Measurements from ENCODE around the gene AP5B1. TPM values are rescaled to one million over a fixed set of nuclear protein-coding genes. Genes with fewer than 3 reads are reported as not detected.
A peak's percentile ranks its signal among the peaks of the same experiment; 100 is the strongest.

Gene AP5B1
- total RNA-seq, 4 donors from 2014 or later: 21.8 to 43.2 (median 25.3) TPM

DNA sequence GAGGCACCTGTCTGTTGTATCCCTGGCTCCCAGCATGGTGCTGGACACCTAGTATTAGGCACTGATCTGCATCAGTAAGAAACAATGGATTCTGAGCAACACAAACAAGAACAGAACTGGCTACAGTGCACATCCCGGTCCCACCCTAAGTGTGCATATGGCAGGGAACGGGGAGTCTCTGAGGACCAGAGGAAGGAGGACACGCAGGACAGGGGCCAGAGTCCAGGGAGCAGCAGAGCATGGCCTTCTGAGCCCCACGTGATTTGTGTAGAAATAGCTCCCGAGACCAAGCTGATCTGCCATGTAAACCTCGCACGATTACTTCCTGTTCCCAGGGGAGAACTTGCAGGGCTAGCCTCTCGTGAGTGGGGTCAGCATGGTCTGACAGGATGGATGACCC lies 40.3 kb upstream of the AP5B1 start:
- intact Hi-C loops (cut with DNase I): no loop called here

GRCh38 chr11:65817835-65818680 lies 37.3 kb upstream of the AP5B1 start:
- intact Hi-C loops (cut with DNase I): loop anchor here (5.0 kb wide), 1 partner anchor 101 kb away; no protein-coding TSS in a partner anchor
- H3K36me3 ChIP-seq: no peaks in the 10 kb centered on the region
- WGBS, 2 donors: 7 to 26% methylated on average over 16 to 69 of the region's 74 CpGs
- TF ChIP-seq CTCF (IDR thresholded peaks at IDR 0.05): peak; percentile 93 to 100 (median 99)
- TF ChIP-seq POLR2A (IDR thresholded peaks at IDR 0.05): peak in 1 of 2 donors; percentile 40
- H3K4me3 ChIP-seq (replicated peaks in 1 of 3): peak overlapping the region; percentile 41 to 67 (median 64)
- DNase-seq: peak; percentile 93 to 96
- H3K27ac ChIP-seq: peak overlapping the region; percentile 71 to 89 (median 72)
- no peaks in the 10 kb centered on the region for H3K27me3 ChIP-seq
- H3K9me3 ChIP-seq: no peaks in the 10 kb centered on the region
- H3K4me1 ChIP-seq: peaks cover 4 to 15% of the 10 kb centered on the region in 2 donors

More for the DNA sequence above, 40.3 kb upstream of the AP5B1 start:
- no peak overlapping the region for H3K27ac ChIP-seq
- 24 to 31% methylated on average over 6 to 8 of the region's 8 CpGs for WGBS, 2 donors
- no peaks in the 10 kb centered on the region for H3K27me3 ChIP-seq
- H3K36me3 ChIP-seq: no peaks in the 10 kb centered on the region
- no peak for TF ChIP-seq CTCF (IDR thresholded peaks at IDR 0.05)
- TF ChIP-seq POLR2A (IDR thresholded peaks at IDR 0.05): no peak
- peaks cover 4 to 15% of the 10 kb centered on the region in 2 donors for H3K4me1 ChIP-seq
- H3K9me3 ChIP-seq: no peaks in the 10 kb centered on the region
- DNase-seq: peak; percentile 51 to 60
- H3K4me3 ChIP-seq (replicated peaks in 1 of 3): no peak overlapping the region

DNA sequence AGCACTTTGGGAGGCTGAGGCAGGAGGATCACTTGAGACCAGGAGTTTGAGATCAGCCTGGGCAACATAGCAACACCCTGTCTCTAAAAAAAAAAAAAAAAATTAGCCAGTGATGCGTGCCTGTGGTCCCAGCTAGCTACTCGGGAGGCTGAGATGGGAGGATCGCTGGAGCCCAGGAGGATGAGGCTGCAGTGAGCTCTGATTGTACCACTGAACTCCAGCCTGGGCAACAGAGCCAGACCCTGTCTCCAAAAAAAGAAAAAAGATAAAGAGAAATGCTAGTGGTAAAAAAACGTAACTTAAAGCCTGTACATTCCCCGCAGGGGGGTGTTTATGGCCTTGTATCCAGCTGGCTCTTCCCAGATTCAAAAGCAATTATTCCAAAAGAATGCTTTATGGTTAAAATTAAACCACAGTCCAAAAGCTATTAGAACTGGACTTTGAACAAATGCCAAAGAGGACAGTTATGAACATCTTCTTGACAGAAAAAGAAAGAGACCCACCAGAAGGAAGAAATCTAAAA lies 36.6 kb upstream of the AP5B1 start:
- Histone ChIP-seq H3K4me3 (replicated peaks in 1 of 3) (peak overlapping the region in 2 of 3 donors; percentile 64 to 67), H3K4me1 (peaks cover 4 to 15% of the 10 kb centered on the region in 2 donors), H3K9me3 (no peaks in the 10 kb centered on the region), H3K27me3 (no peaks in the 10 kb centered on the region), H3K27ac (peak overlapping the region in 2 of 3 donors; percentile 71 to 89), H3K36me3 (no peaks in the 10 kb centered on the region)
- intact Hi-C loops (cut with DNase I): loop anchor here (5.0 kb wide), 1 partner anchor 100 kb away; no protein-coding TSS in a partner anchor
- no peak for TF ChIP-seq POLR2A (IDR thresholded peaks at IDR 0.05)
- no peak for TF ChIP-seq CTCF (IDR thresholded peaks at IDR 0.05)
- WGBS, 2 donors: 76% methylated on average over 5 of the region's 5 CpGs
- no peak for DNase-seq

- Histone ChIP-seq H3K27ac (no peak overlapping the region), H3K9me3 (no peaks in the 10 kb centered on the region), H3K36me3 (no peaks in the 10 kb centered on the region), H3K4me3 (replicated peaks in 1 of 3) (no peak overlapping the region), H3K4me1 (peaks cover 4 to 15% of the 10 kb centered on the region in 2 donors), H3K27me3 (no peaks in the 10 kb centered on the region)
- DNase-seq: no peak
- intact Hi-C loops (cut with DNase I): loop anchor here (5.0 kb wide), 1 partner anchor 99 kb away; no protein-coding TSS in a partner anchor
- TF ChIP-seq POLR2A (IDR thresholded peaks at IDR 0.05) (no peak), CTCF (IDR thresholded peaks at IDR 0.05) (no peak)
- WGBS, 2 donors: 95 to 100% methylated on average over 3 of the region's 3 CpGs
These were observed 35.9 kb upstream of the AP5B1 start for GRCh38 chr11:65816696-65817095.

All from thyroid gland (tissue), 4 donors.